GM12878 (cell line): ENCODE results near the gene SRP72. TPM values are rescaled to one million over a fixed set of nuclear protein-coding genes. Genes with fewer than 3 reads are reported as not detected.

Experiments used
- ATAC-seq: fragments of 200-7000 bp; cut with Tn5 transposase; 3 replicates; pipeline ENCODE4 v1.9.1; 2020; ENCODE audit warnings: mild to moderate bottlenecking, moderate library complexity
- BruUV-seq: library from RNA; stranded (reverse); fragments of 400-500 nt; replicated peaks from 2 replicates; lab custom pipeline; 2021; lab: Mats Ljungman, UMichigan
- CTCF ChIA-PET: fragments of 300-600 bp; sonication (Branson Sonifier 250); formaldehyde crosslinking; extraction: SDS; loops from one replicate; lab custom pipeline; 2021; ENCODE audit warnings: inconsistent platforms; lab: Yijun Ruan, JAX
- POLR2A ChIA-PET: fragments of 350-600 bp; formaldehyde crosslinking; extraction: SDS; loops from one replicate; lab custom pipeline; 2021; ENCODE audit warnings: inconsistent platforms; lab: Charles Lee
- RAD21 ChIA-PET: fragments of 300-600 bp; sonication (Branson Sonifier 250); formaldehyde crosslinking; loops from one replicate; lab custom pipeline; 2023; ENCODE audit warnings: antibody characterized with exemption; ENCODE audit not compliant: unreplicated experiment; lab: Charles Lee
- SMC1A ChIA-PET: fragments of 300-600 bp; sonication (Branson Sonifier 250); formaldehyde crosslinking; loops from one replicate; lab custom pipeline; 2023; ENCODE audit not compliant: unreplicated experiment, uncharacterized antibody; lab: Charles Lee
- DNase-seq: peaks from one replicate; pipeline ENCODE4 v3.0.0-alpha.2; 2011; ENCODE audit warnings: low read depth, low spot score
- FAIRE-seq: peaks from 3 replicates; lab custom pipeline; 2011; peaks lifted over from hg19 to GRCh38; lab: Jason Lieb, UNC
- H2AFZ ChIP-seq: 2 replicates; pipeline ENCODE4 v1.6.0; 2011; ENCODE audit warnings: low read depth, low read length, control low read depth; ENCODE audit not compliant: control insufficient read depth
- H3K27ac ChIP-seq: 2 replicates; pipeline ENCODE4 v1.5.1; 2011; ENCODE audit warnings: control low read depth; ENCODE audit not compliant: control insufficient read depth, insufficient read depth
- H3K27me3 ChIP-seq, 2 experiments: replicated peaks in 1 of 2; 2 replicates each; pipeline versions ENCODE4 v1.6.0 to v1.6.1; 2011; ENCODE audit warnings: low read length in 1 of 2; ENCODE audit not compliant: control insufficient read depth in 2 of 2, insufficient read depth in 2 of 2
- H3K36me3 ChIP-seq, 2 experiments: 2 replicates each; pipeline ENCODE4 v1.5.1; 2011; ENCODE audit warnings: low read length in 1 of 2; ENCODE audit not compliant: control insufficient read depth in 2 of 2, insufficient read depth in 2 of 2
- H3K4me1 ChIP-seq: 2 replicates; pipeline ENCODE4 v1.6.1; 2011; ENCODE audit warnings: mild to moderate bottlenecking, low read length, moderate library complexity, mixed read lengths; ENCODE audit not compliant: control insufficient read depth, insufficient read depth
- H3K4me2 ChIP-seq: 2 replicates; pipeline ENCODE4 v1.6.0; 2011; ENCODE audit warnings: control low read depth; ENCODE audit not compliant: control insufficient read depth, insufficient read depth
- H3K4me3 ChIP-seq: fragments of 200-600 bp; sonication (generic); 2 replicates; pipeline ENCODE4 v1.5.1; 2016
- H3K79me2 ChIP-seq: 2 replicates; pipeline ENCODE4 v1.6.0; 2011; ENCODE audit warnings: low read length; ENCODE audit not compliant: control insufficient read depth, insufficient read depth
- H3K9ac ChIP-seq: 2 replicates; pipeline ENCODE4 v1.8.0; 2011; ENCODE audit warnings: low read length, control low read depth, mixed read lengths; ENCODE audit not compliant: control insufficient read depth, insufficient read depth
- H3K9me3 ChIP-seq: replicated peaks from 3 replicates; pipeline ENCODE4 v1.5.1; 2011; ENCODE audit warnings: mild to moderate bottlenecking, low read length; ENCODE audit not compliant: control insufficient read depth, insufficient read depth
- H4K20me1 ChIP-seq: 2 replicates; pipeline ENCODE4 v1.6.0; 2011; ENCODE audit not compliant: control insufficient read depth, insufficient read depth
- ATF7 ChIP-seq: fragments of 450-650 bp; IDR thresholded peaks from 2 replicates; pipeline ENCODE4 v1.6.1; 2016; ENCODE audit warnings: low read depth, mild to moderate bottlenecking
- CBFB ChIP-seq: IDR thresholded peaks from 2 replicates; pipeline ENCODE4 v1.6.1; 2016; ENCODE audit warnings: antibody characterized with exemption, low read depth
- HDAC2 ChIP-seq: fragments of 200-600 bp; sonication (generic); IDR thresholded peaks from 2 replicates; pipeline ENCODE4 v1.6.1; 2017
- IKZF1 ChIP-seq: fragments of 450-650 bp; conservative IDR thresholded peaks from 2 replicates; pipeline ENCODE4 v1.6.1; 2017; ENCODE audit warnings: antibody characterized with exemption, mild to moderate bottlenecking
- JUND ChIP-seq: IDR thresholded peaks from 2 replicates; pipeline ENCODE4 v1.6.1; 2012; ENCODE audit warnings: low read depth, mild to moderate bottlenecking, low read length, improper control_type of control experiment, moderate library complexity
- RB1 ChIP-seq: fragments of 450-650 bp; formaldehyde crosslinking; IDR thresholded peaks from 2 replicates; pipeline ENCODE4 v1.6.1; 2017; ENCODE audit warnings: mild to moderate bottlenecking, borderline replicate concordance
- RFX5 ChIP-seq: IDR thresholded peaks from 2 replicates; pipeline ENCODE4 v1.6.1; 2011; ENCODE audit warnings: low read depth, low read length, improper control_type of control experiment
- SMARCA5 ChIP-seq: fragments of 450-650 bp; IDR thresholded peaks from 2 replicates; pipeline ENCODE4 v1.6.1; 2017; ENCODE audit warnings: mild to moderate bottlenecking
- WRNIP1 ChIP-seq: IDR thresholded peaks from 2 replicates; pipeline ENCODE4 v1.6.1; 2011; ENCODE audit warnings: low read depth, low read length, improper control_type of control experiment, borderline replicate concordance
- ZNF274 ChIP-seq: IDR thresholded peaks from one replicate; pipeline ENCODE4 v1.8.0; 2011; ENCODE audit not compliant: insufficient read length, insufficient read depth
- ZNF592 ChIP-seq: fragments of 450-650 bp; IDR thresholded peaks from 2 replicates; pipeline ENCODE4 v1.6.1; 2017; ENCODE audit warnings: mild to moderate bottlenecking, moderate library complexity
- ZNF687 ChIP-seq: fragments of 450-650 bp; IDR thresholded peaks from 2 replicates; pipeline ENCODE4 v1.6.1; 2017; ENCODE audit warnings: mild to moderate bottlenecking, moderate library complexity
- WGBS: methylation state at CpG from one replicate; pipeline ENCODE4 v1.1.6; 2016; ENCODE audit warnings: low lambda C conversion rate; ENCODE audit not compliant: insufficient replicate concordance, insufficient coverage; ENCODE audit errors: missing lambda C conversion rate; 5-methylcytosine and 5-hydroxymethylcytosine counted together
- in situ Hi-C: fragments of 300-500 bp; cut with MboI; formaldehyde crosslinking; loops from 9 replicates; pipeline ENCODE4 v1.14.3; 2018; ENCODE audit warnings: mixed read lengths
- intact Hi-C: fragments of 100-400 bp; cut with micrococcal nuclease; formaldehyde crosslinking; loops from one replicate; pipeline ENCODE4 v1.14.2; 2022; ENCODE audit not compliant: unreplicated experiment
- polyA plus RNA-seq, 11 experiments: library from polyadenylated mRNA; depleted of rRNA in 4 of 11; unstranded in 6 of 11; stranded (reverse) in 5 of 11; fragments of >200 nt; fragmentation: Nextera tagmentation in 4 of 11; fragmentation: Illumina TruSeq in 1 of 11; extraction: Ambion mirVana in 4 of 11; extraction: Trizol in 1 of 11; gene quantifications; 1 replicate in 1 of 11; 2 replicates in 10 of 11; pipeline versions ENCODE4 v1.2.1 to v1.2.3, GENCODE V29; 2011 to 2016; ENCODE audit warnings: inconsistent platforms in 2 of 11, missing spikeins in 2 of 11, low read depth in 1 of 11
- total RNA-seq, 4 experiments: library from RNA; depleted of rRNA in 3 of 4; stranded (reverse); fragments of >200 nt in 3 of 4; fragmentation: Illumina TruSeq in 1 of 4; extraction: Trizol in 1 of 4; gene quantifications; 2 replicates each; pipeline versions ENCODE4 v1.2.1 to v1.2.3, GENCODE V29; 2013 to 2021
- TF ChIP-seq, protein P1 (sequence below): fragments of 450-650 bp; IDR thresholded peaks from 2 replicates; pipeline ENCODE4 v1.6.1; 2018; ENCODE audit warnings: mild to moderate bottlenecking, low read depth, moderate library complexity; ENCODE audit not compliant: partially characterized antibody
- TF ChIP-seq, protein P2 (sequence below): IDR thresholded peaks from 2 replicates; pipeline ENCODE4 v1.6.1; 2012; ENCODE audit warnings: low read depth, low read length, improper control_type of control experiment

Gene SRP72
- total and polyA plus RNA-seq, 10 of the 15 experiments (the other 5 are each of a cell fraction or from before 2014, with no cell fraction given), result 61.6 to 186 (median 133) TPM

DNA sequence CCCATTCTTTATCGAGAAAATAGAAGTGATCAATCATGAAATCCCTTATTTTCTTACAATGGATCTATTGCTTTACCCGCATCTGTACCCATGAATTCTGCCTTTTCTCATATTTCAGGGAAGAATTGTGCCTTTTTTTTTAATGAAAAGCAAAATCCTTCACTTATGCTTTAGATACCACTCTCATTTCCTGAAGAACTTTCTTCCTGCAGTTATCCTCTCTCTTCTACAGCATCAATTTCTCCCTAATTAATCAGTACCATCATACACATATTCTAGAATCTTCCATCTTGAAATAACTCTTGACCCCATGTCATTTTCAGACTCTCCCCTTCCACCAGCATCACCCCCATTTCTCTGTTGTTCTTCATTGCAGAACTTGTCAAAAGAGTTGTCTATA, 64.8 kb downstream of the SRP72 start:
- ChIA-PET RAD21 (no interaction called here), CTCF (interaction anchor here (1.4 kb wide), 1 partner anchor 12 kb away, joined by 3 read pairs; no protein-coding TSS in a partner anchor), SMC1A (no interaction called here), POLR2A (no interaction called here)
- no TSS peak for BruUV-seq
- Histone ChIP-seq H3K4me1 (no peaks in the 10 kb centered on the region), H3K27ac (no peak overlapping the region), H4K20me1 (no peaks in the 10 kb centered on the region), H3K4me3 (no peak overlapping the region), H3K4me2 (no peak overlapping the region), H3K9ac (no peak overlapping the region), H3K79me2 (no peaks in the 10 kb centered on the region), H3K27me3 (peaks cover 0 to 14% of the 10 kb centered on the region in 2 experiments), H3K36me3 (no peaks in the 10 kb centered on the region), H2AFZ (no peak overlapping the region), H3K9me3 (no peaks in the 10 kb centered on the region; the same call in 2 of the 3 replicates)
- no peak for FAIRE-seq
- in situ Hi-C loops, result no loop called here
- DNase-seq, result no peak
- intact Hi-C loops, result no loop called here
- WGBS, result 77% methylated on average over 2 of the region's 2 CpGs
- ATAC-seq, result no peak
- TF ChIP-seq RB1, result no peak
- no peak for TF ChIP-seq HDAC2
- TF ChIP-seq JUND, result no peak
- TF ChIP-seq SMARCA5, result no peak
- no peak for TF ChIP-seq RFX5
- no peak for TF ChIP-seq ZNF274
- TF ChIP-seq, protein P1, sequence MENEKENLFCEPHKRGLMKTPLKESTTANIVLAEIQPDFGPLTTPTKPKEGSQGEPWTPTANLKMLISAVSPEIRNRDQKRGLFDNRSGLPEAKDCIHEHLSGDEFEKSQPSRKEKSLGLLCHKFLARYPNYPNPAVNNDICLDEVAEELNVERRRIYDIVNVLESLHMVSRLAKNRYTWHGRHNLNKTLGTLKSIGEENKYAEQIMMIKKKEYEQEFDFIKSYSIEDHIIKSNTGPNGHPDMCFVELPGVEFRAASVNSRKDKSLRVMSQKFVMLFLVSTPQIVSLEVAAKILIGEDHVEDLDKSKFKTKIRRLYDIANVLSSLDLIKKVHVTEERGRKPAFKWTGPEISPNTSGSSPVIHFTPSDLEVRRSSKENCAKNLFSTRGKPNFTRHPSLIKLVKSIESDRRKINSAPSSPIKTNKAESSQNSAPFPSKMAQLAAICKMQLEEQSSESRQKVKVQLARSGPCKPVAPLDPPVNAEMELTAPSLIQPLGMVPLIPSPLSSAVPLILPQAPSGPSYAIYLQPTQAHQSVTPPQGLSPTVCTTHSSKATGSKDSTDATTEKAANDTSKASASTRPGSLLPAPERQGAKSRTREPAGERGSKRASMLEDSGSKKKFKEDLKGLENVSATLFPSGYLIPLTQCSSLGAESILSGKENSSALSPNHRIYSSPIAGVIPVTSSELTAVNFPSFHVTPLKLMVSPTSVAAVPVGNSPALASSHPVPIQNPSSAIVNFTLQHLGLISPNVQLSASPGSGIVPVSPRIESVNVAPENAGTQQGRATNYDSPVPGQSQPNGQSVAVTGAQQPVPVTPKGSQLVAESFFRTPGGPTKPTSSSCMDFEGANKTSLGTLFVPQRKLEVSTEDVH, result no peak
- no peak for TF ChIP-seq ZNF687
- TF ChIP-seq, protein P2, sequence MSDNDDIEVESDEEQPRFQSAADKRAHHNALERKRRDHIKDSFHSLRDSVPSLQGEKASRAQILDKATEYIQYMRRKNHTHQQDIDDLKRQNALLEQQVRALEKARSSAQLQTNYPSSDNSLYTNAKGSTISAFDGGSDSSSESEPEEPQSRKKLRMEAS, result no peak
- TF ChIP-seq ZNF592, result no peak
- TF ChIP-seq IKZF1, result no peak
- TF ChIP-seq ATF7, result no peak
- no peak for TF ChIP-seq CBFB
- no peak for TF ChIP-seq WRNIP1
